ENCODE results near the gene APCDD1. TPM values are rescaled to one million over a fixed set of nuclear protein-coding genes. Genes with fewer than 3 reads are reported as not detected.

Gene APCDD1
- total RNA-seq, 1 donor from 2014 or later, result 171 TPM

- H3K36me3 Mint-ChIP-seq (ENCODE audit: unreplicated experiment), result peaks cover 4% of the 10 kb centered on the region
- peaks cover 8% of the 10 kb centered on the region for H3K4me1 Mint-ChIP-seq (ENCODE audit: low read depth, unreplicated experiment)
- no peak for DNase-seq
- peaks cover 6% of the 10 kb centered on the region for H3K27me3 Mint-ChIP-seq (ENCODE audit: unreplicated experiment)
- no peak for TF ChIP-seq CTCF (IDR thresholded peaks at IDR 0.05; ENCODE audit: partially characterized antibody, unreplicated experiment)
- no peaks in the 10 kb centered on the region for H3K9me3 Mint-ChIP-seq (ENCODE audit: unreplicated experiment)
- no peak overlapping the region for H3K4me3 Mint-ChIP-seq (ENCODE audit: unreplicated experiment)
- no peak overlapping the region for H3K27ac Mint-ChIP-seq (ENCODE audit: unreplicated experiment)
Measured at GRCh38 chr18:10409041-10409440, 45.4 kb upstream of the APCDD1 start.

DNA sequence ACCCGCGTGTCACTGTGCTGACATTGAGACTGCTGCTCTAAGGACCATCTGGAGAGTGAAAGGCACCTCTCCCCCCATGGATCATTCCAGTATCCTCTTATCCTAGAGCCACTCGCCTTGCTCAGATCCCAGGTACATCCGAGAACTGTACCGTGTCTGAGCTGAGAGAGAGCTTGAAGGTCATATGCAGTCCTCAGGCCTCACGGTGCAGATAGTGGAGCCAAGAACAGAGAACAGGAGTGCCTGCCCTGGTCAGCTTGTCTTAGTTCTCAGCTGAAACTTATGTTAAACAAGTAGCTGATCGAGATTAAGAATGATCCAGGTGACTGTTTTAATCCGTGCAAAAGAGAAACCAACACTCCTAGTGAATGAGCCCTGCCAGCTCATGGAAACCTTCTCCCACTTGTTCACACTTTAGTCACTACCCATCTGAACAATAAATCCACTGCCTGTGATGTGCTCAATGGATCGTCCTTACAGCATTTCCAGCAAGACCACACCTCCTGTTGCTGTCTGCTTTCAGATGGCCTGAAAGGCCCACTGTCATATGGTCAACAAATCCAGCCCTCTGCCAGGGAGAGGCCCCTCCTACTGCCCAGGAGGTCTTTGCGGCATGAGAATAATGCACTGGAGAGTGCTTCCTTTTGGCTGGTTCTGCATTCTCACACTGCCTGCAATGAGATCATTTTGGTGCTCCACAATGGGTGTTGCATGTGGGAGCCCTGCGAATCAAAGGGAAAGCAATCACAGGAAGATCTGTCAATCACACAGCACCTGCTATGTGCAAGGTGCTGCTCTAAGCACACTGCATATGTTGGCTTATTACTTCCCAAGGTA is 43.7 kb upstream of the APCDD1 start:
- Mint-ChIP-seq H3K4me1 (ENCODE audit: low read depth, unreplicated experiment) (peaks cover 8% of the 10 kb centered on the region), H3K36me3 (ENCODE audit: unreplicated experiment) (peaks cover 4% of the 10 kb centered on the region), H3K9me3 (ENCODE audit: unreplicated experiment) (no peaks in the 10 kb centered on the region), H3K4me3 (ENCODE audit: unreplicated experiment) (no peak overlapping the region), H3K27ac (ENCODE audit: unreplicated experiment) (no peak overlapping the region), H3K27me3 (ENCODE audit: unreplicated experiment) (peaks cover 6% of the 10 kb centered on the region)
- no peak for TF ChIP-seq CTCF (IDR thresholded peaks at IDR 0.05; ENCODE audit: partially characterized antibody, unreplicated experiment)
- no peak for DNase-seq

- Mint-ChIP-seq H3K9me3 (ENCODE audit: unreplicated experiment) (no peaks in the 10 kb centered on the region), H3K36me3 (ENCODE audit: unreplicated experiment) (peaks cover 2% of the 10 kb centered on the region), H3K4me1 (ENCODE audit: low read depth, unreplicated experiment) (peaks cover 12% of the 10 kb centered on the region), H3K27ac (ENCODE audit: unreplicated experiment) (no peak overlapping the region), H3K27me3 (ENCODE audit: unreplicated experiment) (peaks cover 2% of the 10 kb centered on the region), H3K4me3 (ENCODE audit: unreplicated experiment) (no peak overlapping the region)
- DNase-seq, result no peak
- TF ChIP-seq CTCF (IDR thresholded peaks at IDR 0.05; ENCODE audit: partially characterized antibody, unreplicated experiment), result no peak
Measured at GRCh38 chr18:10412933-10413332, 41.5 kb upstream of the APCDD1 start.

DNA sequence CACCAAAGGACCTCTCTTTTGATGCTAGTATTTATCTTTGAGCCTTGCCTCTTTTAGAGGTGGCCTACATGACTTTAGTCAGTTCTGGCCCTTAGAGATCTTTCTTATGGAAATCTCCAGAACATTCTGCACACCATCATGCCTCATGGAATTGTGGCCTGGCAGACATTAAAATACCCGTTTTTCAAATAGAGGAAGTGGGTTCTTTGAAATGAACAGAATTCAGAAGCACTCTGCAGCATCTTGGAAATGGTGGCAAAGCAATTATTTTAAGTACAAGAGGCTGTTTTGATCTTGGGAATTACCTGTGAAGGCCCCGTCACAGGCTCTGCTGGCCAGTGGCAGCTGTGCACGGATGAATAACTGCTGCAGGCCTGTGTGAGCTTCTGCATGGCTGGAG is 40.7 kb upstream of the APCDD1 start:
- no peak overlapping the region for H3K4me3 Mint-ChIP-seq (ENCODE audit: unreplicated experiment)
- no peak overlapping the region for H3K27ac Mint-ChIP-seq (ENCODE audit: unreplicated experiment)
- TF ChIP-seq CTCF (IDR thresholded peaks at IDR 0.05; ENCODE audit: partially characterized antibody, unreplicated experiment), result no peak
- peaks cover 2% of the 10 kb centered on the region for H3K27me3 Mint-ChIP-seq (ENCODE audit: unreplicated experiment)
- H3K36me3 Mint-ChIP-seq (ENCODE audit: unreplicated experiment), result no peaks in the 10 kb centered on the region
- no peak for DNase-seq
- H3K4me1 Mint-ChIP-seq (ENCODE audit: low read depth, unreplicated experiment), result peaks cover 15% of the 10 kb centered on the region
- H3K9me3 Mint-ChIP-seq (ENCODE audit: unreplicated experiment), result no peaks in the 10 kb centered on the region

GRCh38 chr18:10414293-10414842 is 40.1 kb upstream of the APCDD1 start:
- no peak for DNase-seq
- H3K4me1 Mint-ChIP-seq (ENCODE audit: low read depth, unreplicated experiment), result peaks cover 15% of the 10 kb centered on the region
- H3K4me3 Mint-ChIP-seq (ENCODE audit: unreplicated experiment), result no peak overlapping the region
- H3K36me3 Mint-ChIP-seq (ENCODE audit: unreplicated experiment), result peaks cover 2% of the 10 kb centered on the region
- H3K27me3 Mint-ChIP-seq (ENCODE audit: unreplicated experiment), result peaks cover 3% of the 10 kb centered on the region
- no peak overlapping the region for H3K27ac Mint-ChIP-seq (ENCODE audit: unreplicated experiment)
- TF ChIP-seq CTCF (IDR thresholded peaks at IDR 0.05; ENCODE audit: partially characterized antibody, unreplicated experiment), result no peak
- H3K9me3 Mint-ChIP-seq (ENCODE audit: unreplicated experiment), result peaks cover 1% of the 10 kb centered on the region
